AG04450 (cell line): ENCODE results near the gene FANCC. TPM values are rescaled to one million over a fixed set of nuclear protein-coding genes. Genes with fewer than 3 reads are reported as not detected.

Source experiments
- CTCF ChIA-PET: fragments of 300-600, 350-600 bp; formaldehyde crosslinking; extraction: SDS; loops from one replicate; lab custom pipeline; 2022; ENCODE audit warnings: antibody characterized with exemption, inconsistent platforms; lab: Charles Lee
- POLR2A ChIA-PET: fragments of 350-600 bp; formaldehyde crosslinking; extraction: SDS; loops from one replicate; lab custom pipeline; 2021; ENCODE audit warnings: antibody characterized with exemption, inconsistent platforms; lab: Yijun Ruan, JAX
- DNase-seq: peaks from one replicate; pipeline ENCODE4 v3.0.0-alpha.2; 2011; ENCODE audit warnings: low read depth, low spot score
- H3K27ac ChIP-seq: one replicate; pipeline ENCODE4 v1.5.1; 2012; ENCODE audit warnings: low read depth, low read length, control low read depth
- H3K27me3 ChIP-seq: one replicate; pipeline ENCODE4 v1.6.0; 2012; ENCODE audit warnings: low read length; ENCODE audit not compliant: control insufficient read depth, insufficient read depth
- H3K4me3 ChIP-seq: 2 replicates; pipeline ENCODE4 v1.5.1; 2011; ENCODE audit warnings: mild to moderate bottlenecking, low read depth, low read length, control low read depth
- H3K9me3 ChIP-seq: 2 replicates; pipeline ENCODE4 v1.5.1; 2012; ENCODE audit warnings: low read length; ENCODE audit not compliant: control insufficient read depth, insufficient read depth
- CTCF ChIP-seq: IDR thresholded peaks from 2 replicates; pipeline ENCODE4 v1.5.1; 2011; ENCODE audit warnings: low read depth, low read length, control low read depth, inconsistent platforms
- polyA plus RNA-seq: library from polyadenylated mRNA; depleted of rRNA; stranded (reverse); fragments of >200 nt; gene quantifications from 2 replicates; pipeline ENCODE4 v1.2.3, GENCODE V29; 2011

Gene FANCC
- polyA plus RNA-seq, 1 experiment, result 10.8 TPM

- Histone ChIP-seq H3K9me3 (no peaks in the 10 kb centered on the region), H3K4me3 (no peak overlapping the region), H3K27me3 (no peaks in the 10 kb centered on the region), H3K27ac (no peak overlapping the region)
- DNase-seq, result no peak
- no peak for TF ChIP-seq CTCF
- ChIA-PET CTCF (interaction anchor here (0.7 kb wide), 1 partner anchor 501 kb away, joined by 4 read pairs; no protein-coding TSS in a partner anchor), POLR2A (no interaction called here)
These were observed 146.5 kb downstream of the FANCC start for GRCh38 chr9:95171001-95171400.

- DNase-seq, result peak; percentile 89
- H3K9me3 ChIP-seq, result peaks cover 4% of the 10 kb centered on the region; the same call in 1 of the 2 replicates
- ChIA-PET POLR2A (interaction anchor here (0.5 kb wide), 1 partner anchor 498 kb away, joined by 3 read pairs; no protein-coding TSS in a partner anchor), CTCF (interaction anchor here (0.6 to 2.5 kb wide), 46 partner anchors 10 to 1050 kb away, joined by 3 to 54 read pairs (median 4); no protein-coding TSS in a partner anchor)
- peak overlapping the region; percentile 57 for H3K27ac ChIP-seq
- no peaks in the 10 kb centered on the region for H3K27me3 ChIP-seq
- no peak overlapping the region for H3K4me3 ChIP-seq
- peak; percentile 96 for TF ChIP-seq CTCF
These were observed 149.5 kb downstream of the FANCC start for GRCh38 chr9:95167998-95168397.

- DNase-seq, result no peak
- peaks cover 4% of the 10 kb centered on the region; the same call in 1 of the 2 replicates for H3K9me3 ChIP-seq
- no peaks in the 10 kb centered on the region for H3K27me3 ChIP-seq
- no peak overlapping the region for H3K27ac ChIP-seq
- ChIA-PET CTCF (no interaction called here), POLR2A (no interaction called here)
- no peak for TF ChIP-seq CTCF
- H3K4me3 ChIP-seq, result no peak overlapping the region
These were observed 152.5 kb downstream of the FANCC start for GRCh38 chr9:95165004-95165403.

GRCh38 chr9:95157481-95158151 lies 159.9 kb downstream of the FANCC start:
- POLR2A ChIA-PET, result interaction anchor here (1.2 kb wide), 1 partner anchor 13 kb away, joined by 5 read pairs; no protein-coding TSS in a partner anchor
- H3K27ac ChIP-seq, result no peak overlapping the region

More at GRCh38 chr9:95157481-95158151, 159.9 kb downstream of the FANCC start:
- peak; percentile 87 for DNase-seq
- Histone ChIP-seq H3K4me3 (no peak overlapping the region), H3K9me3 (no peaks in the 10 kb centered on the region), H3K27me3 (no peaks in the 10 kb centered on the region)
- CTCF ChIA-PET, result interaction anchor here (0.9 to 4.4 kb wide), 6 partner anchors 10 to 476 kb away, joined by 3 to 38 read pairs (median 5); no protein-coding TSS in a partner anchor
- TF ChIP-seq CTCF, result no peak
